ENCODE results near the gene SLC18A3. TPM values are rescaled to one million over a fixed set of nuclear protein-coding genes. Genes with fewer than 3 reads are reported as not detected.

SLC18A3 gene
- total and polyA plus RNA-seq, 2 experiments from 2014 or later, result 0.16 TPM; not detected in 1

DNA sequence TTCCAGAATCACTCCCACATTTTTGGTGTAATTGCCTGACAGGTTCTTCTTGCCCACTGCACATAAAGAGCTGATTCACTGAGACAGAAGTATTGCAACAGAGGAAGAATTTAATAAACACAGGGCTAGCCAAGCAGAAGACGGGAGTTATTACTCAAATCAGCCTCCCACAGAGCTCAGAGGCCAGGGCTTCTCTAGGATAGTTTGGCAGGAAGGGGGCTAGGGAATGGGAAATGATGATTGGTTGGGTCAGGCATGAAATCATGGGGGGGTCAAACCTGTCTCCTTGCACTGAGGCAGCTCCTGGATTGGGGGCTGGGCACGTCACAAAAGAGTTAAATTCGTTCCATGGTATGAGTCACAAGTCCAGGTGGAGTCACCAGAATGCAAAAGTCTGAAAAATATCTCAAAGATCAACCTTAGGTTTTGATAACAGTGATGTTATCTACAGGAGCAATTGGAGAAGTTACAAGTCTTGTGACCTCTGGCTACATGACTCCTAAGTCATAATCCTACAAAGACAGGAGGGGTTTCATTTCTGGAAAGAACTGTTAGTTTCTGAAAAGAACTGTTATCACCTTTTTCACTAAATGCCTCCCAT lies 41.0 kb upstream of the SLC18A3 start:
- H3K27ac ChIP-seq (ENCODE audit: low read depth), result no peak overlapping the region
- no peak for ATAC-seq

More for the DNA sequence above, 41.0 kb upstream of the SLC18A3 start:
- Mint-ChIP-seq H3K27me3 (ENCODE audit: insufficient read depth, low read depth, poor library complexity) (peaks cover 3% of the 10 kb centered on the region), H3K9me3 (peaks cover 14% of the 10 kb centered on the region), H3K4me3 (no peak overlapping the region), H3K4me1 (no peaks in the 10 kb centered on the region), H3K27ac (no peak overlapping the region), H3K36me3 (ENCODE audit: low read depth) (no peaks in the 10 kb centered on the region)
- H2AFZ ChIP-seq, result no peak overlapping the region
- no peaks in the 10 kb centered on the region for H3K36me3 ChIP-seq (ENCODE audit: insufficient read depth)
- H4K20me1 ChIP-seq (replicated peaks; ENCODE audit: insufficient read depth), result no peaks in the 10 kb centered on the region
- H3K4me2 ChIP-seq, result no peak overlapping the region
- no peak for DNase-seq (ENCODE audit: low spot score)
- no peaks in the 10 kb centered on the region for H3K4me1 ChIP-seq (ENCODE audit: insufficient read depth)
- no peaks in the 10 kb centered on the region for H3K79me2 ChIP-seq (replicated peaks; ENCODE audit: insufficient read depth)
- H3K27me3 ChIP-seq (ENCODE audit: insufficient read depth), result no peaks in the 10 kb centered on the region
- TF ChIP-seq EZH2 (IDR thresholded peaks at IDR 0.05; ENCODE audit: low read depth, unreplicated experiment) (no peak), STAT1 (IDR thresholded peaks at IDR 0.05; ENCODE audit: unreplicated experiment) (no peak), JUNB (IDR thresholded peaks at IDR 0.05; ENCODE audit: unreplicated experiment) (no peak), EZH2phosphoT487 (IDR thresholded peaks at IDR 0.05; ENCODE audit: unreplicated experiment) (no peak), CREB1 (CRISPR knock-in tag; IDR thresholded peaks at IDR 0.05; ENCODE audit: low read depth) (no peak), ZNF331 (CRISPR knock-in tag; IDR thresholded peaks at IDR 0.05; ENCODE audit: low read depth) (no peak), ZNF462 (CRISPR knock-in tag; IDR thresholded peaks at IDR 0.05) (no peak)
- TF ChIP-seq, protein P1, sequence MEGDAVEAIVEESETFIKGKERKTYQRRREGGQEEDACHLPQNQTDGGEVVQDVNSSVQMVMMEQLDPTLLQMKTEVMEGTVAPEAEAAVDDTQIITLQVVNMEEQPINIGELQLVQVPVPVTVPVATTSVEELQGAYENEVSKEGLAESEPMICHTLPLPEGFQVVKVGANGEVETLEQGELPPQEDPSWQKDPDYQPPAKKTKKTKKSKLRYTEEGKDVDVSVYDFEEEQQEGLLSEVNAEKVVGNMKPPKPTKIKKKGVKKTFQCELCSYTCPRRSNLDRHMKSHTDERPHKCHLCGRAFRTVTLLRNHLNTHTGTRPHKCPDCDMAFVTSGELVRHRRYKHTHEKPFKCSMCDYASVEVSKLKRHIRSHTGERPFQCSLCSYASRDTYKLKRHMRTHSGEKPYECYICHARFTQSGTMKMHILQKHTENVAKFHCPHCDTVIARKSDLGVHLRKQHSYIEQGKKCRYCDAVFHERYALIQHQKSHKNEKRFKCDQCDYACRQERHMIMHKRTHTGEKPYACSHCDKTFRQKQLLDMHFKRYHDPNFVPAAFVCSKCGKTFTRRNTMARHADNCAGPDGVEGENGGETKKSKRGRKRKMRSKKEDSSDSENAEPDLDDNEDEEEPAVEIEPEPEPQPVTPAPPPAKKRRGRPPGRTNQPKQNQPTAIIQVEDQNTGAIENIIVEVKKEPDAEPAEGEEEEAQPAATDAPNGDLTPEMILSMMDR (conservative IDR thresholded peaks at IDR 0.05; ENCODE audit: low read depth in 2 of 2), result no peak
- no peaks in the 10 kb centered on the region for H3F3A ChIP-seq (replicated peaks; ENCODE audit: low read depth)
- no peak overlapping the region for H3K4me3 ChIP-seq
- H3K9me2 ChIP-seq (ENCODE audit: insufficient read depth), result 0 out of 2 replicates have a peak, but pooled peaks cover 7% of the 10 kb centered on the region

Measured in GM23338 (cell line).